ENCODE measurements around the gene ADGRV1.

DNA sequence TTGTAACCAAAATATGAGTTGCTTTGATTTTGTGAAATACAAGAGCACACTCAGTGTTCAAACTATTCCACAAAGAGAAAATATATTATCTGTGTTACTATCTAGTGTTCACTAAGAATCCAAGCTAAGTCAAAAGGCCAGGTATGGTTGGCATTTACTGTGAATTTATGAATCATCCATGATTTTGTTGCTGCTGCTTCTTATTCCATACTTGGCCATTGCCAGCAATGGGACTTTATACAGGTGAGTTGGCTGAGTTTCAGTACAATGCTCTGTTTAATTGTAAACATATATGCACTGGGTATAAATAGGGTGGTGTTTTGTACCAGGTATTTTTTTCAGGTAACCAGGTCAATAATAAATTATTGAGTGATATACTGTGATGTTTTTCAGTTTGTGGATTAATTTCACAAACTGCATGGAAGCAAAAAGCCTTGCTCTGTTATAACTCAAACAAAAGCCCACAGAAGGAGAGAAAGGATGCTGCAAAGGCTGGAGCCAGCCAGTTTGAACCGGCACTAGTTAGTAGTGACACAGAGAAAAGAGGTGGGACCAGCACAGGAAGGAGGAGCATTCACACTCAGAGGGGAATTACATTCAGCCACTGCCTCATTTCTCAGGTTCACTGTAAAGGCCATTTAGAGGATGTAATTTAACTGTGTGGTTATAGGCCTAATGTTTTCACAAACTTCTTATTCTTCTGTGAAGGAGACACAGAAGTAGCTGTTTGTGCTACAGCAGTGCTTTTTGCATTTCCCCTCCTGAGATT is 381.8 kb downstream of the ADGRV1 start:
- TF ChIP-seq, protein P1, sequence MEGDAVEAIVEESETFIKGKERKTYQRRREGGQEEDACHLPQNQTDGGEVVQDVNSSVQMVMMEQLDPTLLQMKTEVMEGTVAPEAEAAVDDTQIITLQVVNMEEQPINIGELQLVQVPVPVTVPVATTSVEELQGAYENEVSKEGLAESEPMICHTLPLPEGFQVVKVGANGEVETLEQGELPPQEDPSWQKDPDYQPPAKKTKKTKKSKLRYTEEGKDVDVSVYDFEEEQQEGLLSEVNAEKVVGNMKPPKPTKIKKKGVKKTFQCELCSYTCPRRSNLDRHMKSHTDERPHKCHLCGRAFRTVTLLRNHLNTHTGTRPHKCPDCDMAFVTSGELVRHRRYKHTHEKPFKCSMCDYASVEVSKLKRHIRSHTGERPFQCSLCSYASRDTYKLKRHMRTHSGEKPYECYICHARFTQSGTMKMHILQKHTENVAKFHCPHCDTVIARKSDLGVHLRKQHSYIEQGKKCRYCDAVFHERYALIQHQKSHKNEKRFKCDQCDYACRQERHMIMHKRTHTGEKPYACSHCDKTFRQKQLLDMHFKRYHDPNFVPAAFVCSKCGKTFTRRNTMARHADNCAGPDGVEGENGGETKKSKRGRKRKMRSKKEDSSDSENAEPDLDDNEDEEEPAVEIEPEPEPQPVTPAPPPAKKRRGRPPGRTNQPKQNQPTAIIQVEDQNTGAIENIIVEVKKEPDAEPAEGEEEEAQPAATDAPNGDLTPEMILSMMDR (IDR thresholded peaks at IDR 0.05): no peak
- no peak for TF ChIP-seq RCOR1 (IDR thresholded peaks at IDR 0.05; ENCODE audit: low read length)
- TF ChIP-seq POLR2AphosphoS5 (IDR thresholded peaks at IDR 0.05; ENCODE audit: low read depth, low read length): peak; percentile 28; the same call in 1 of the 2 replicates
- TF ChIP-seq NFIC (IDR thresholded peaks at IDR 0.05; ENCODE audit: borderline replicate concordance): no peak
- no peak for TF ChIP-seq GABPA (IDR thresholded peaks at IDR 0.05; ENCODE audit: low read depth)
- TF ChIP-seq TAF1 (IDR thresholded peaks at IDR 0.05; ENCODE audit: borderline replicate concordance, low read depth, low read length): no peak
- TF ChIP-seq EP300 (IDR thresholded peaks at IDR 0.05; ENCODE audit: borderline replicate concordance in 1 of 2, low read depth in 1 of 2, low read length in 1 of 2): no peak
- TF ChIP-seq, protein P2, sequence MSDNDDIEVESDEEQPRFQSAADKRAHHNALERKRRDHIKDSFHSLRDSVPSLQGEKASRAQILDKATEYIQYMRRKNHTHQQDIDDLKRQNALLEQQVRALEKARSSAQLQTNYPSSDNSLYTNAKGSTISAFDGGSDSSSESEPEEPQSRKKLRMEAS (IDR thresholded peaks at IDR 0.05; ENCODE audit: low read depth): no peak
- TF ChIP-seq TCF12 (IDR thresholded peaks at IDR 0.05): no peak
- no peak for TF ChIP-seq EZH2phosphoT487 (IDR thresholded peaks at IDR 0.05; ENCODE audit: borderline replicate concordance, low read depth)
- TF ChIP-seq NRF1 (IDR thresholded peaks at IDR 0.05; ENCODE audit: low read depth, low read length): no peak

Measured in SK-N-SH (cell line).